Liver (tissue), 3 donors: ENCODE measurements around the gene UTF1.

Experiments
- EGR1 ChIP-seq, 2 donors: IDR thresholded peaks; 2 replicates each; pipeline ENCODE4 v1.6.1; 2016 to 2018; ENCODE audit warnings: antibody characterized with exemption in 2 of 2, low read depth in 2 of 2
- FOXA1 ChIP-seq: IDR thresholded peaks from 2 replicates; pipeline ENCODE4 v1.6.1; 2016; ENCODE audit warnings: antibody characterized with exemption
- GABPA ChIP-seq, 2 donors: IDR thresholded peaks in 1 of 2; conservative IDR thresholded peaks in 1 of 2; 2 replicates each; pipeline ENCODE4 v1.6.1; 2016; ENCODE audit warnings: antibody characterized with exemption in 2 of 2, mild to moderate bottlenecking in 1 of 2, moderate library complexity in 1 of 2
- SP1 ChIP-seq: IDR thresholded peaks from 2 replicates; pipeline ENCODE4 v1.6.1; 2018; ENCODE audit warnings: antibody characterized with exemption, mild to moderate bottlenecking
- TAF1 ChIP-seq: conservative IDR thresholded peaks from 2 replicates; pipeline ENCODE4 v1.6.1; 2016; ENCODE audit warnings: antibody characterized with exemption, mild to moderate bottlenecking
- YY1 ChIP-seq: IDR thresholded peaks from 2 replicates; pipeline ENCODE4 v1.6.1; 2016; ENCODE audit warnings: antibody characterized with exemption, mild to moderate bottlenecking
- TF ChIP-seq, protein P1 (sequence below): fragments of 150-350 bp; IDR thresholded peaks from 2 replicates; pipeline ENCODE4 v1.5.1; 2017; ENCODE audit warnings: improper control_type of control experiment, low read depth, low read length; ENCODE audit not compliant: missing input control
- TF ChIP-seq, protein P2 (sequence below): IDR thresholded peaks from 2 replicates; pipeline ENCODE4 v1.6.1; 2016; ENCODE audit warnings: antibody characterized with exemption
- donor health status: healthy.
- donor health status: healthy.

DNA sequence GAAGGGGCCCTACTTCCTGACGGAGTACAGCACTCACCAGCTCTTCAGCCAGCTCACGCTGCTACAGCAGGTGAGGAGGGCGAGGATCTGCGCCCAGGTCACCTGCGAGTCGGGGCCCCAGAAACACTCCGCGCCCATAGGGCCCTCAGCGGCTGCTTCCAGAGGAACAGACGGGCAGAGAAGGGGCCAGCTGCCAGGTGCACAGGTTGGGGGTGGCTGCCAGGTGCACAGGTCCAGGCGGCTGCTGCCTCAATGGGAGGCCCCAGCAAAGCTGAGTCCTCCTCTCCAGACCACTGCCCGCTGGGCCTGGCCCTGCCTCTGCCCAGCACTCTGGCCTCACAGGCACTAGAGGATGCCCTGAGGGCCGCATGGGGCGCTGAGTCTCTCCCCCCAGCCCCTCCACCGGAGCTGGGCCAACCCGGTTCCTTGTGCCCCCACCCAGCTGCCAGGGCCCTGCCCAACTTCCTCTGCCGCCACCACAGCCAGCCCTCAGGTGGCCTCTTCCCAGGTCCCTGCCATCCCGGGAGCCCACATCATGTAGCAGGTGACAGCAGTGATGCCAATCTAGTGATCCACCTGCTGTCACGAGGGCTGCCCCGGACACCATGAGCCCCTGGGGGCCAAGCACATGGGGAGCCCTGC, 17.0 kb upstream of the UTF1 start:
- TF ChIP-seq, protein P1, sequence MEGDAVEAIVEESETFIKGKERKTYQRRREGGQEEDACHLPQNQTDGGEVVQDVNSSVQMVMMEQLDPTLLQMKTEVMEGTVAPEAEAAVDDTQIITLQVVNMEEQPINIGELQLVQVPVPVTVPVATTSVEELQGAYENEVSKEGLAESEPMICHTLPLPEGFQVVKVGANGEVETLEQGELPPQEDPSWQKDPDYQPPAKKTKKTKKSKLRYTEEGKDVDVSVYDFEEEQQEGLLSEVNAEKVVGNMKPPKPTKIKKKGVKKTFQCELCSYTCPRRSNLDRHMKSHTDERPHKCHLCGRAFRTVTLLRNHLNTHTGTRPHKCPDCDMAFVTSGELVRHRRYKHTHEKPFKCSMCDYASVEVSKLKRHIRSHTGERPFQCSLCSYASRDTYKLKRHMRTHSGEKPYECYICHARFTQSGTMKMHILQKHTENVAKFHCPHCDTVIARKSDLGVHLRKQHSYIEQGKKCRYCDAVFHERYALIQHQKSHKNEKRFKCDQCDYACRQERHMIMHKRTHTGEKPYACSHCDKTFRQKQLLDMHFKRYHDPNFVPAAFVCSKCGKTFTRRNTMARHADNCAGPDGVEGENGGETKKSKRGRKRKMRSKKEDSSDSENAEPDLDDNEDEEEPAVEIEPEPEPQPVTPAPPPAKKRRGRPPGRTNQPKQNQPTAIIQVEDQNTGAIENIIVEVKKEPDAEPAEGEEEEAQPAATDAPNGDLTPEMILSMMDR: no peak
- TF ChIP-seq, protein P2, sequence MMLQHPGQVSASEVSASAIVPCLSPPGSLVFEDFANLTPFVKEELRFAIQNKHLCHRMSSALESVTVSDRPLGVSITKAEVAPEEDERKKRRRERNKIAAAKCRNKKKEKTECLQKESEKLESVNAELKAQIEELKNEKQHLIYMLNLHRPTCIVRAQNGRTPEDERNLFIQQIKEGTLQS: no peak
- no peak for TF ChIP-seq YY1
- TF ChIP-seq FOXA1: no peak
- no peak for TF ChIP-seq EGR1 (IDR thresholded peaks at IDR 0.05; ENCODE audit: low read depth in 2 of 2)
- no peak for TF ChIP-seq SP1
- TF ChIP-seq GABPA (IDR thresholded peaks at IDR 0.05 in 1 of 2, conservative IDR thresholded peaks at IDR 0.05 in 1 of 2): no peak
- TF ChIP-seq TAF1: no peak
